IPS DF 6.9 (cell line): ENCODE results near the gene CRIP1.
A peak's percentile ranks its signal among the peaks of the same experiment; 100 is the strongest.

ENCODE experiments used
- DNase-seq: peaks from one replicate; pipeline ENCODE4 v3.0.0-alpha.2; 2013; ENCODE audit warnings: low read depth, low spot score
- H3K27ac ChIP-seq: one replicate; pipeline ENCODE4 v1.5.1; 2013; ENCODE audit warnings: low read length, control low read depth
- H3K27me3 ChIP-seq: 2 replicates; pipeline ENCODE4 v1.6.1; 2013; ENCODE audit warnings: mild to moderate bottlenecking, low read length; ENCODE audit not compliant: control insufficient read depth, insufficient read depth
- H3K36me3 ChIP-seq: 2 replicates; pipeline ENCODE4 v1.6.1; 2013; ENCODE audit warnings: low read length; ENCODE audit not compliant: control insufficient read depth, insufficient read depth
- H3K4me1 ChIP-seq: 2 replicates; pipeline ENCODE4 v1.6.1; 2013; ENCODE audit warnings: low read length; ENCODE audit not compliant: control insufficient read depth, insufficient read depth
- H3K4me3 ChIP-seq: 2 replicates; pipeline ENCODE4 v1.5.1; 2013; ENCODE audit warnings: mild to moderate bottlenecking, low read length
- H3K9me3 ChIP-seq: 2 replicates; pipeline ENCODE4 v1.6.1; 2013; ENCODE audit warnings: low read length, inconsistent platforms; ENCODE audit not compliant: control insufficient read depth, insufficient read depth
- WGBS: extraction: QIAGEN DNeasy Blood & Tissue Kit; methylation state at CpG from one replicate; pipeline ENCODE4 v1.1.7; 2013; ENCODE audit warnings: mixed read lengths, missing lambda C conversion rate; ENCODE audit not compliant: insufficient read length, insufficient coverage; 5-methylcytosine and 5-hydroxymethylcytosine counted together

Gene CRIP1

GRCh38 chr14:105486163-105486973 lies at the start of gene CRIP1:
Gene CRIP1 (plus strand): TSS chr14:105486886. CDS start chr14:105487260, 374 bp downstream.
- DNase-seq = no peak
- Histone ChIP-seq H3K27ac (no peak within 1 kb of the TSS), H3K27me3 (peaks cover 7% of the 10 kb centered on the region; the same call in 1 of the 2 replicates), H3K4me1 (peaks cover 5% of the 10 kb centered on the region), H3K36me3 (no peaks in the 10 kb centered on the region), H3K9me3 (no peaks in the 10 kb centered on the region), H3K4me3 (peak within 1 kb of the TSS; percentile 4; the same call in 1 of the 2 replicates)
- WGBS = no CpG with 5 or more reads among the region's 56 CpGs

- DNase-seq = no peak
- H3K9me3 ChIP-seq = no peaks in the 10 kb centered on the region
- peaks cover 12% of the 10 kb centered on the region; the same call in 1 of the 2 replicates for H3K36me3 ChIP-seq
- peaks cover 3% of the 10 kb centered on the region for H3K4me1 ChIP-seq
- H3K4me3 ChIP-seq = no peak overlapping the region
- no peak overlapping the region for H3K27ac ChIP-seq
- WGBS = no CpG with 5 or more reads among the region's 31 CpGs
- no peaks in the 10 kb centered on the region for H3K27me3 ChIP-seq
Observed at GRCh38 chr14:105436891-105437722, 49.6 kb upstream of the CRIP1 start.

- WGBS = no CpG with 5 or more reads among the region's 18 CpGs
- H3K27me3 ChIP-seq = no peaks in the 10 kb centered on the region
- DNase-seq = no peak
- H3K9me3 ChIP-seq = no peaks in the 10 kb centered on the region
- H3K27ac ChIP-seq = no peak overlapping the region
- H3K4me1 ChIP-seq = peaks cover 3% of the 10 kb centered on the region
- H3K4me3 ChIP-seq = no peak overlapping the region
- H3K36me3 ChIP-seq = peaks cover 20% of the 10 kb centered on the region
Observed at GRCh38 chr14:105437723-105438500, 48.8 kb upstream of the CRIP1 start.

- no peak for DNase-seq
- Histone ChIP-seq H3K27me3 (no peaks in the 10 kb centered on the region), H3K9me3 (no peaks in the 10 kb centered on the region), H3K36me3 (peaks cover 23% of the 10 kb centered on the region), H3K4me1 (no peaks in the 10 kb centered on the region), H3K4me3 (no peak overlapping the region), H3K27ac (no peak overlapping the region)
- WGBS = no CpG with 5 or more reads among the region's 11 CpGs
Observed at GRCh38 chr14:105439179-105439578, 47.5 kb upstream of the CRIP1 start.

- no CpG with 5 or more reads among the region's 33 CpGs for WGBS
- Histone ChIP-seq H3K4me1 (no peaks in the 10 kb centered on the region), H3K36me3 (peaks cover 23% of the 10 kb centered on the region)
Observed at GRCh38 chr14:105439710-105440553, 46.8 kb upstream of the CRIP1 start.

GRCh38 chr14:105440554-105440900 lies 46.2 kb upstream of the CRIP1 start:
- WGBS = no CpG with 5 or more reads among the region's 15 CpGs
- Histone ChIP-seq H3K36me3 (peaks cover 26% of the 10 kb centered on the region), H3K4me1 (no peaks in the 10 kb centered on the region), H3K9me3 (no peaks in the 10 kb centered on the region), H3K4me3 (no peak overlapping the region), H3K27ac (no peak overlapping the region), H3K27me3 (no peaks in the 10 kb centered on the region)
- DNase-seq = no peak

More at GRCh38 chr14:105439710-105440553, 46.8 kb upstream of the CRIP1 start:
- Histone ChIP-seq H3K9me3 (no peaks in the 10 kb centered on the region), H3K4me3 (no peak overlapping the region), H3K27ac (no peak overlapping the region), H3K27me3 (no peaks in the 10 kb centered on the region)
- no peak for DNase-seq

- no CpG with 5 or more reads among the region's 9 CpGs for WGBS
- H3K9me3 ChIP-seq = no peaks in the 10 kb centered on the region
- no peaks in the 10 kb centered on the region for H3K4me1 ChIP-seq
- H3K4me3 ChIP-seq = no peak overlapping the region
- H3K27me3 ChIP-seq = no peaks in the 10 kb centered on the region
- peaks cover 26% of the 10 kb centered on the region for H3K36me3 ChIP-seq
- no peak overlapping the region for H3K27ac ChIP-seq
- no peak for DNase-seq
Observed at GRCh38 chr14:105440992-105441391, 45.7 kb upstream of the CRIP1 start.

- WGBS = no CpG with 5 or more reads among the region's 17 CpGs
- DNase-seq = no peak
- Histone ChIP-seq H3K4me3 (no peak overlapping the region), H3K36me3 (peaks cover 29% of the 10 kb centered on the region), H3K27ac (no peak overlapping the region), H3K27me3 (no peaks in the 10 kb centered on the region), H3K4me1 (no peaks in the 10 kb centered on the region; the same call in 1 of the 2 replicates), H3K9me3 (no peaks in the 10 kb centered on the region)
Observed at GRCh38 chr14:105442125-105442524, 44.6 kb upstream of the CRIP1 start.

GRCh38 chr14:105442834-105443233 lies 43.9 kb upstream of the CRIP1 start:
- Histone ChIP-seq H3K9me3 (no peaks in the 10 kb centered on the region), H3K27me3 (no peaks in the 10 kb centered on the region), H3K4me1 (no peaks in the 10 kb centered on the region; the same call in 1 of the 2 replicates), H3K4me3 (no peak overlapping the region), H3K36me3 (peaks cover 30% of the 10 kb centered on the region), H3K27ac (no peak overlapping the region)
- no CpG with 5 or more reads among the region's 12 CpGs for WGBS
- DNase-seq = no peak
